Measurements from ENCODE around the gene ALKBH4.
"Not testable (repeated sequence)": the region's sequence is repeated elsewhere in the genome, so short reads cannot be mapped to it uniquely, and the experiment has no call there.

ALKBH4 gene

GRCh38 chr7:102460467-102460866, 4.2 kb downstream of the ALKBH4 start:
- no peak overlapping the region for H3K4me3 ChIP-seq (ENCODE audit: low read depth, low read length)
- TF ChIP-seq CTCF (IDR thresholded peaks at IDR 0.05; ENCODE audit: borderline replicate concordance, insufficient read depth, low read depth, low read length), result no peak

GRCh38 chr7:102459221-102459844, 5.3 kb downstream of the ALKBH4 start:
- TF ChIP-seq CTCF (IDR thresholded peaks at IDR 0.05; ENCODE audit: borderline replicate concordance, insufficient read depth, low read depth, low read length), result no peak
- H3K4me3 ChIP-seq (ENCODE audit: low read depth, low read length), result no peak overlapping the region

DNA sequence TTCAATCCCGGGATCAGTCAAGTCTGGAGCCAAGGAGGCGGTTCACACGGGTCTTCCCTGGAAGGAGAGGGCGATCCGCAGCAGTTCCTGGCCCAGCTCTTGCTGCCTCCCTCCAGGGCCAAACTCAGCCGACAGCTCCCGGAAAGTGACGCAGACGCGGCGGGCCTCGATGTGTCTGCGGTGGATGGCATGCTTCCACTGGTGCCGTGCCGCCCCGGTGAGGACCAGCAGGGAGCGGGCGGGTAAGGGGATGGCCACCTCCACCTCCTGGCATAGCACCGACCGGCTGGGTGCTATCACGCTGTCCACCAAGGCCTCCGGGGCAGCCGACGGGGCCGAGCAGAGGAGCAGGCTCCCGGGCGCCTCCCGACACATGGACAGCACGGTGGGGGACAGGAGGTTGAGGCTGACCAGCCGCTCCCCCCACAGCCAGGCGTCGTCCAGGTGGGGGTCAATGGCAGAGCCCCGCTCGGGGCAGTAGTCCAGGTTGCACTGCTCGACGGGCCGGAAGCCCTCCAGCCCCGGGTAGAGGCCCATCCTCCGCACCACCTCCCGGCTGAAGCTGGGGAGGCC, 7.2 kb downstream of the ALKBH4 start:
- TF ChIP-seq CTCF (IDR thresholded peaks at IDR 0.05; ENCODE audit: borderline replicate concordance, insufficient read depth, low read depth, low read length), result no peak
- no peak overlapping the region for H3K4me3 ChIP-seq (ENCODE audit: low read depth, low read length)

DNA sequence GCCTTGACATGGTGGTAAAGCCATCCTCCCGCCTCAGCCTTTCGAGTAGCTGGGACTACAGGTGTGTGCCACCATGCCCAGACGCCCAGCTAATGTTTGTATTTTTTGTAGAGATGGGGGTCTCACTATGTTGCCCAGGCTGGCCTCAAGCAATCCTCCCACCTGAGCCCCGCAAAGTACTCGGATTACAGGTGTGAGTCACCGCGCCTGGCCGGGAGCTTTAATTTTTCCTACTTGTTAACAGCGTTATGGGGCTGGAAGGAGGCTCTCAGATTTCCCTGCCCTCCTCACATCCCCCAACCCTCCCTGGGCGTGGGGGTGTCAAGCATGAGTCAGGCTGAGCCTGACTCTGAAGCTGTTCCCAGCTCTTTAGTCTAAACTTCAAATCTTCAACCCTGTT, 8.3 kb downstream of the ALKBH4 start:
- H3K4me3 ChIP-seq (ENCODE audit: low read depth, low read length), result no peak overlapping the region
- no peak for TF ChIP-seq CTCF (IDR thresholded peaks at IDR 0.05; ENCODE audit: borderline replicate concordance, insufficient read depth, low read depth, low read length)

- no peak for TF ChIP-seq CTCF (IDR thresholded peaks at IDR 0.05; ENCODE audit: borderline replicate concordance, insufficient read depth, low read depth, low read length)
- H3K4me3 ChIP-seq (ENCODE audit: low read depth, low read length), result no peak overlapping the region
Observed at GRCh38 chr7:102455596-102455995, 9.1 kb downstream of the ALKBH4 start.

GRCh38 chr7:102454932-102455331, 9.7 kb downstream of the ALKBH4 start:
- H3K4me3 ChIP-seq (ENCODE audit: low read depth, low read length), result not testable (repeated sequence)

- H3K4me3 ChIP-seq (ENCODE audit: low read depth, low read length), result no peak overlapping the region
- TF ChIP-seq CTCF (IDR thresholded peaks at IDR 0.05; ENCODE audit: borderline replicate concordance, insufficient read depth, low read depth, low read length), result no peak
Observed at GRCh38 chr7:102454468-102454867, 10.2 kb downstream of the ALKBH4 start.
